Measurements from ENCODE around the gene SLC6A18. TPM values are rescaled to one million over a fixed set of nuclear protein-coding genes. Genes with fewer than 3 reads are reported as not detected.

The SLC6A18 gene
- total and polyA plus RNA-seq, 10 of the 15 experiments (the other 5 are each of a cell fraction or from before 2014, with no cell fraction given), result not detected

GRCh38 chr5:1216918-1217295 is 8.3 kb upstream of the SLC6A18 start (continued):
- no peak for TF ChIP-seq NR2C1 (IDR thresholded peaks at IDR 0.05)
- TF ChIP-seq ZNF274 (IDR thresholded peaks at IDR 0.05; ENCODE audit: insufficient read depth, insufficient read length), result no peak
- no peak for TF ChIP-seq IRF5 (IDR thresholded peaks at IDR 0.05; ENCODE audit: borderline replicate concordance)
- no peak for TF ChIP-seq IKZF1 (conservative IDR thresholded peaks at IDR 0.05)
- TF ChIP-seq ZNF24 (IDR thresholded peaks at IDR 0.05), result no peak
- no peak for TF ChIP-seq RB1 (IDR thresholded peaks at IDR 0.05; ENCODE audit: borderline replicate concordance)
- TF ChIP-seq POLR2AphosphoS5 (IDR thresholded peaks at IDR 0.05; ENCODE audit: low read length), result no peak
- no peak for TF ChIP-seq ASH2L (IDR thresholded peaks at IDR 0.05; ENCODE audit: borderline replicate concordance, low read depth)

DNA sequence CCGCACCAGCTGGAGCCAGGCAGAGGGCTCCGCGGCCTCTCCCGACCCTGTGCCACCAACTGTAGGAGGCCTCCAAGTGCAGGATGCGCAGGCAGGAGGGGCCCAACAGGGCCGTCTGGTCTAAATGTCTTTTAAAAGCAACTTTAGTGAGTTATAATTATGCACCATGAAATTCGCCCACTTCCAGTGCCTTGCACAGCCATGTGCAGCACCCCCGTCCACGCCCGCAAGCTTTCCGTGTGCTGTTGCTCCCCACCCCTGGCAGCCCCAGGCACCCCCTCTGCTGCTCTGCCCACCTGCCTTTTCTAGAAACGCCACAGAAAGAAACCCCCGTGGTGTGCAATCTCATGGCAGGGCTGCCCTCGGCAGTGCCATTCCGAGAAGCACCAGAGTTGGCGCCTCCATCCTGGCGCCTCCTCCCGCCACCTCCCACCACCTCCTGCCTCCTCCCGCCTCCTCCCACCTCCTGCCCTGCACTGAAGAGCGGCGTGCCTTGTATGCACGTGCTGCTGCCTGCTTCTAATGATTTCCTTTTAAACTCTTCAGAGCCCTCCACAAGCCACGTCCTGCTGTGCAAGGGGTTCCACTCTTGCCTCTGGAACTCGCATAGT is 7.5 kb upstream of the SLC6A18 start:
- no peak for FAIRE-seq
- ChIA-PET CTCF (no interaction called here), RAD21 (ENCODE audit: unreplicated experiment) (no interaction called here), POLR2A (no interaction called here), SMC1A (ENCODE audit: uncharacterized antibody, unreplicated experiment) (no interaction called here)
- no TSS peak for BruUV-seq (replicated peaks)
- Histone ChIP-seq H3K27ac (ENCODE audit: control insufficient read depth, insufficient read depth) (no peak overlapping the region), H2AFZ (ENCODE audit: control insufficient read depth, low read depth, low read length) (no peak overlapping the region), H3K4me1 (ENCODE audit: control insufficient read depth, insufficient read depth, low read length) (no peaks in the 10 kb centered on the region), H4K20me1 (ENCODE audit: control insufficient read depth, insufficient read depth) (no peaks in the 10 kb centered on the region), H3K27me3 (replicated peaks in 1 of 2; ENCODE audit: control insufficient read depth in 2 of 2, insufficient read depth in 2 of 2, low read length in 1 of 2) (no peaks in the 10 kb centered on the region; a peak in 1 of 4 replicates), H3K9ac (ENCODE audit: control insufficient read depth, insufficient read depth, low read length) (no peak overlapping the region), H3K36me3 (ENCODE audit: control insufficient read depth in 2 of 2, insufficient read depth in 2 of 2, low read length in 1 of 2) (no peaks in the 10 kb centered on the region), H3K4me2 (ENCODE audit: control insufficient read depth, insufficient read depth) (no peak overlapping the region), H3K79me2 (ENCODE audit: control insufficient read depth, insufficient read depth, low read length) (no peaks in the 10 kb centered on the region), H3K9me3 (replicated peaks; ENCODE audit: control insufficient read depth, insufficient read depth, low read length) (no peaks in the 10 kb centered on the region; the same call in 2 of the 3 replicates), H3K4me3 (no peak overlapping the region)
- WGBS (ENCODE audit: insufficient coverage, insufficient replicate concordance, low lambda C conversion rate, missing lambda C conversion rate), result 59% methylated on average over 19 of the region's 24 CpGs
- intact Hi-C loops (cut with micrococcal nuclease; ENCODE audit: unreplicated experiment) (no loop called here), in situ Hi-C loops (cut with MboI) (no loop called here)
- no peak for ATAC-seq
- no peak for DNase-seq (ENCODE audit: low read depth, low spot score)
- TF ChIP-seq ETV6 (conservative IDR thresholded peaks at IDR 0.05 in 1 of 2, IDR thresholded peaks at IDR 0.05 in 1 of 2; ENCODE audit: borderline replicate concordance in 1 of 2, low read depth in 1 of 2) (no peak), BMI1 (IDR thresholded peaks at IDR 0.05; ENCODE audit: borderline replicate concordance) (no peak), RAD51 (IDR thresholded peaks at IDR 0.05) (no peak), TARDBP (IDR thresholded peaks at IDR 0.05; ENCODE audit: borderline replicate concordance) (no peak), ZNF384 (IDR thresholded peaks at IDR 0.05; ENCODE audit: borderline replicate concordance, low read depth, low read length) (no peak), CBFB (IDR thresholded peaks at IDR 0.05; ENCODE audit: low read depth) (no peak), CHD4 (IDR thresholded peaks at IDR 0.05) (no peak)
- TF ChIP-seq, protein P1, sequence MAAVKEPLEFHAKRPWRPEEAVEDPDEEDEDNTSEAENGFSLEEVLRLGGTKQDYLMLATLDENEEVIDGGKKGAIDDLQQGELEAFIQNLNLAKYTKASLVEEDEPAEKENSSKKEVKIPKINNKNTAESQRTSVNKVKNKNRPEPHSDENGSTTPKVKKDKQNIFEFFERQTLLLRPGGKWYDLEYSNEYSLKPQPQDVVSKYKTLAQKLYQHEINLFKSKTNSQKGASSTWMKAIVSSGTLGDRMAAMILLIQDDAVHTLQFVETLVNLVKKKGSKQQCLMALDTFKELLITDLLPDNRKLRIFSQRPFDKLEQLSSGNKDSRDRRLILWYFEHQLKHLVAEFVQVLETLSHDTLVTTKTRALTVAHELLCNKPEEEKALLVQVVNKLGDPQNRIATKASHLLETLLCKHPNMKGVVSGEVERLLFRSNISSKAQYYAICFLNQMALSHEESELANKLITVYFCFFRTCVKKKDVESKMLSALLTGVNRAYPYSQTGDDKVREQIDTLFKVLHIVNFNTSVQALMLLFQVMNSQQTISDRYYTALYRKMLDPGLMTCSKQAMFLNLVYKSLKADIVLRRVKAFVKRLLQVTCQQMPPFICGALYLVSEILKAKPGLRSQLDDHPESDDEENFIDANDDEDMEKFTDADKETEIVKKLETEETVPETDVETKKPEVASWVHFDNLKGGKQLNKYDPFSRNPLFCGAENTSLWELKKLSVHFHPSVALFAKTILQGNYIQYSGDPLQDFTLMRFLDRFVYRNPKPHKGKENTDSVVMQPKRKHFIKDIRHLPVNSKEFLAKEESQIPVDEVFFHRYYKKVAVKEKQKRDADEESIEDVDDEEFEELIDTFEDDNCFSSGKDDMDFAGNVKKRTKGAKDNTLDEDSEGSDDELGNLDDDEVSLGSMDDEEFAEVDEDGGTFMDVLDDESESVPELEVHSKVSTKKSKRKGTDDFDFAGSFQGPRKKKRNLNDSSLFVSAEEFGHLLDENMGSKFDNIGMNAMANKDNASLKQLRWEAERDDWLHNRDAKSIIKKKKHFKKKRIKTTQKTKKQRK (IDR thresholded peaks at IDR 0.05; ENCODE audit: low read depth, low read length), result no peak
